Stimulated activated CD4-positive, alpha-beta T cell treated with anti-CD3 and anti-CD28 coated beads, Interleukin-4, amount 100 ng/mL, for 24 hours (primary cell): ENCODE data around the gene SEC22A.
"Not testable (repeated sequence)": the region's sequence is repeated elsewhere in the genome, so short reads cannot be mapped to it uniquely, and the experiment has no call there.

Source experiments
- DNase-seq: peaks from one replicate; pipeline ENCODE4 v3.0.0-alpha.2; 2020

SEC22A gene

DNA sequence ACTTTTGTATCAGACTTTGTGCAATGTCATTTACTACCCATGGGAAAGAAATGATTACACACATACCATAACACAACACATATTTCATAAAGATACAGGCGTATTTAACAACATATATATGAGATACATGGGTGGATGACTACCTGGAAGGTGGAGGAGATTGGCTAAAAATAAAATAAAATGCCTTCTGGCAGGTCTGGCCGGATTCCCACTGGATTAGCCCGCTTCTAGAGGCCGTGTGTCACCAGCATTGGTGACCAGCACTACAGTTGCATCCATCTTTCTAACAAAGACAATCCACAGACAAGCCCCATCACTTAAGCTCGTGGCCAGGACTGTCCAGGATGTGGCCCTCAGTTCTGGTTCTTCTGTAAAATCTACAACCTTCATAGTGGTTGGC is 21.0 kb upstream of the SEC22A start:
- no peak for DNase-seq

DNA sequence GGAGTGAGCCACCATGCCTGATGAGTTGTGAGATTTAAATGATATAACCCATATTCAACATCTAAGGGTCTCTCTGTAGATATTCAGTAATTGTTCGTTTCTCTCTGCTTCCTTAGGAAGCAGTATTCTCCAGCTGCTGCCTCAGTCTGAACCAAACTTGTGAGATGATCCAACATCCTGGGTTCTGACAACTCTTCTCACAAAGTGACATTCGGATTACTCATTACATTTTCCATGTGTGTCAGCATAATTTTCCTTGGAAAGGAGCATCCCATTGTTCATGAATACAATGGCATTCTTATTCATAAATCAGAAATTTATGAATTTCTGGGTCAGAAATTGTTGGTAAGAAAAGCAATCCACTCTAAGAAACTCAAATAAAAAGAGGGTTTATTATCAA is 15.0 kb upstream of the SEC22A start:
- DNase-seq: no peak

DNA sequence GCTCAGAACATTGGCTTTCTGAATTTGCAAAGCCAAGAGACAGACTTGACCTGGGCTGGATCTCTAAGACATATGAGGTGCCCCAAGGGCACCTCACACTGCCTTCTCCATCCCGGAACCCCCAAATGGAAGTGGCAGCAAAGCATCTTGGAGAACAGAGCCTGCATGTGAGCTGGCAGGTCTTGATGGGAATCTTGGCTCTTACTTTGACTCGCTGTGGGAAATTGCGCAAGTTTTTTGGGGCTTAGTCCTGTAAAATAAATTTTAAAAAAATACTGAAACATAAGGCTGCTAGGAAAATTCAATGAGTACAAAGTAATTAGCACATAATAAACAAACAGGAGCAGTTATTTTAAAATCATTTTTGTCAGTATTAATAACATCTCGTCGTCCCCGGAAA is 13.7 kb upstream of the SEC22A start:
- DNase-seq: no peak

DNA sequence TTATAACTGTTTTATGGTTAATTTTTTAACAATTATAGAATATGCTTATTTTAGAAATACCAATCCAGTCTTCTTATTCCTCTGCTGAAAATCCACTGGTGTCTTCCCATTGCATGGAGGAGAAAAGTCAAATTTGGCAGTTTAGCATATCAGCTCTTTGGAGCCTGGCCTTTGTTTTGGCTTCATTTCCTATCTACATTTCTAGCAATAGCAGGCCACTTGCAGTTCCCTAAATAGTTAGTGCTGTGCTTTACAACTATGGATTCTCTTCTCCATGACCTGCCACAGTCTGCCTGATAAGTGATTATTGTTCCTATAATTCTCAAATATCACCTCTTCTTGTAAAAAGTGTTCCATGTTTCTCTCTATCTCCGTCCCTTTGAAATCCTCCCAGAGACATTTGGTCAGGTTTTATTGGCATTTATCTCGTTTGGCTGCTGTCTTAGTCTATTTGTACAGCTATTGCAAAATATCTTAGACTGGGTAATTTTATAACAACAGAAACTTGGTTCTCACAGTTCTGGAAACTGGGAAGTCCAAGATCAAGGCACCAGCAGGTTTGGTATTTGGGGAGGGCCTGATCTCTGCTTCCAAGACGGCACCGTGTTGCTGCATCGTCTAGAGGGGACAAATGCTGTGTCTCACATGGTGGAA is 8.2 kb upstream of the SEC22A start:
- no peak for DNase-seq

DNA sequence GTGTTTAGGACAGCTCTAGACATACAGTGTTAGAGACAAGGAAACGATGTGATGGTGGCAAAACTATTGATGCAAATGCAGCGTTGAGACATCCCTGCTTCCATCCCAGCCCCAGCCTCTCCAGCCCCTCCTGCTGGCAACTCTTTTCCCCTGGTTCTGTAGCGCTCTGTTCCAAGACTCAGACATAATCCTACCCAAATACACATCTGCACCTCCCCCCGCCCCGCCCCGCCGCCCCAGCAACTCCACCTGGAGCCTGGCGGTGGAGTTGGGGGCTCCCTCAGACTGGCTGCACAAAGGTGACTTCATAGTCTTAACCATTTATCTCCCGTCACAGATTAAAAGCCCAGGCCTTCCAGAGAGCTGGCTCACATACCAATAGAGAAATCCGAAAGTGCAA is 7.2 kb upstream of the SEC22A start:
- DNase-seq: no peak

DNA sequence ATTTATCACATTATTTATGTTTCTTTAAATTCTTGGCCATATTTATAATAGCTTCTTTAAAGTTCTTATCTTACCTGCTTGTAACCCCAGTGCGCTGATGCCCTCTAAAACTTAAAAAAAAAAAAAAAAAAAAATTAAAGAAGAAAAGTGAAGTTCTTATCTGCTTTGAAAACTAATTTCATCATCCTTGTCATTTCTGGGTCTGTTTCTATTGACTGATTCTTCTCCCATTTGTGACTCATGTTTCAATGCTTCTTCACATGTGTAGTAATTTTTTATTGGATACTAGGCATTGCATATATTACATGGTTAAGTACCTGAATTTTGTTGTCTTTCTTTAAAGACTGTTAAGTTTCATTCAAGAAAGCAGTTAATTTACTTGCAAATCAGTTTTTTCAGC is 3.4 kb upstream of the SEC22A start:
- DNase-seq: no peak

DNA sequence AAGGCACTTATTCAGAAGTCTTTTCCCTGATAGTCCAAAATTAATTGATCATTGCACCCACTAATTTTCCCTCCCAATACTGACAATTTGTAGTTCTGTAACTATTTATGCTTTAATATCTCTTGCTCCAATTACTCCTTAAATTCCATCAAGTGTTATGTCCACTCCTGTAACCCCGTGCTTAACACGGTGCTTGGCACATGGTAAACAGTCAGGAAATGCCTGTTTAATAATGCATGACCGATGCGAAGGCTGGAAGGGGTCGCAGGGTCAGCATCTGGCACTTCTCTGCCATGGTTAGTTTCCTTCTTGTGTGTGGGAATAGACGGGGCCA is 553 bp upstream of the SEC22A start:
- DNase-seq: no peak

DNA sequence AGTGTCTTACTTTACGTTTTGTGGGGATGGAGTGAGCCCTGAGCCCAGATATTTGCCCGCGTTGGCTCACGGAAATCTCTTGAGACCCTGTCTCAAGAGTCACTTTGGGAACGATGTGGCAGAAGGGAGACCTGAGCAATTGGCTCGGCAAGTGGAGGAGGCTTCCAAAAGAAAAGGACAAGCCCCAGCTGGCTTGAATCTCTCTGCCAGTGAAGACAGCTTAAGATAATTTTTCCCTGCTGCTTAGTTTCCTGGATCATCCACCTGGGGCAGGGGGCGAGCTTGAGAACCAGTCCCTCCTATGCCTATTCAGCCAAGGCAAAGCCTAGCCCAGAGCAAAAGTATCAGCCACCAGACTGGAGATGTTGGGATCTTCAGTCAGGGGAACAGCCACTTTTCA is 708 bp downstream of the SEC22A start:
- no peak for DNase-seq

DNA sequence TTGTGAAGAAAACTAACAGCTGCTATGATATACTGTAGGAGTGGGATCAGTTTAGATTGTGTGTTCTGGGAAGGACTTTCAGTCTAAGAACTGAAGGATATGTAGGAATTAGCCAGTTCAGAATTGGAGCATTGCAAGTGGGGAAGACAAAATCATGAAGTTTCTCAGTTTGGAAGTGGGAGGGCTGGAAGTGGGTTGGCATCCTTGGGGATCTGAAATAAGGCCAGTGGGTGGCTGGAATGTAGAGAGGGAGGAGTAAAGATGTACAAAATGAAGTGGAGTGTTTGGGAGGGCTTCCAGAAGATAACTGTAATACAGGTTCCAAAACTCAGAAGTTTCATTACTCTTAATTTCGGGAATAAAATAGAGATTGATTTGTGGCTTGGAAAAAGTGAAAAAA is 17.2 kb downstream of the SEC22A start:
- DNase-seq: no peak

DNA sequence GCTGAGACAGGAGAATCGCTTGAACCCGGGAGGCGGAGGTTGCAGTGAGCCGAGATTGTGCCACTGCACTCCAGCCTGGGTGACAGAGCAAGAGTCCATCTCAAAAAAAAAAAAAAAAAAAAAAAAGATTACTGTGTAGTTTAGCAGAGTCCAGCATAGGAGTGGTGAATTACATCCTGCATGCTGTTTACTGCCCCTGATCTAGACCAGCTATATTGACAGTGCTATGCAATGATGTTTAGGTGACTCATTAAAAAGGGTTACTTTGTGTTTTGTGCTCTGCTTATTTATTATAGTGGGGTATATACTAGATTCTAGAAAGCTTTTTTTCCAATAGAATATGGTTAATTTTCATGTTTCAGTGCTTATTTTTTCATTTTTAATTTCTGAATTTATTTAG is 19.6 kb downstream of the SEC22A start:
- DNase-seq: not testable (repeated sequence)

DNA sequence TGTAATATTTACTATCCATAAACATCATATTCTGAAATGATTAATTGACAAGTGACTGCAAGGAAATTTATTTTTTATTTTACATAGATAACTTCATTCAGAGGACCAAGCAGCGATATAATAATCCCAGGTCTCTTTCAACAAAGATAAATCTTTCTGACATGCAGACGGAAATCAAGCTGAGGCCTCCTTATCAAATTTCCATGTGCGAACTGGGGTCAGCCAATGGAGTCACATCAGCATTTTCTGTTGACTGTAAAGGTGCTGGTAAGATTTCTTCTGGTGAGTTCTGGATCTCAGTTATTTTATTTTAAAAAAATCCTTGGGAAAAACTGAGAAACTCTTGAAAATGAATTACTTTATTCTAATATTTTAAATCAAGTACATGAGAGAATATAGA is 23.3 kb downstream of the SEC22A start:
- no peak for DNase-seq

DNA sequence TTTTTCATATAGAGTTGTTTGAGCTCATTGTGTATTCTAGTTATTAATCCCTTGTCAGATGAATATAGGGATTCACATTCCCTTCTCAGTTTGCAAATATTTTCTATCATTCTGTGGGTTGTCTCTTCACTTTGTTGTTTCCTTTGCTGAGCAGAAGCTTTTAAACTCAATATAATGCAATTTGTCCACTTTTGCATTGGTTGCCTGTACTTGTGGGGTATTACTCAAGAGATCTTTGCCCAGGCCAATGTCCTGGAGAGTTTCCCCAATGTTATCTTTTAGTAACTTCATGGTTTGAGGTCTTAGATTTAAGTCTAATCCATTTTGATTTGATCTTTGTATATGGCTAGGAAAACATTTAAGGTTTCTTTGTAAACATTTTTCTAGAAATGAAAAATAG is 24.8 kb downstream of the SEC22A start:
- DNase-seq: no peak

DNA sequence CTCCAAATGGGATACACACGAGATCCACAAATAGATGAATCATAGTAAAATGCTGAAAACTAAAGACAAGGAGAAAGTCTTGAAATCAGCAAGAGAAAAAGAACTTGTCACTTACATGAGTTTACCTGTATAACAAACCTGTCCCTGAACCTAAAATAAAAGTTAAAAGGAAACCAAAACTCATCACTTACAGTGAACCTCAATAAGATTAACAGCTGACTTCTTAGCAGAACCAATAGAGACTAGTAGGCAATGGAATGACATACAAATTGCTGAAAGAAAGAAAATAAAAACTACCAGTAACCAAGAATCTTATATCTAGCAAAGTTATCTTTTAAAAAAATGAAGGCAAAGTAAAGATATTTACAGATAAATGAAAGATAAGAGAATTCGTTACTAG is 27.4 kb downstream of the SEC22A start:
- DNase-seq: no peak

DNA sequence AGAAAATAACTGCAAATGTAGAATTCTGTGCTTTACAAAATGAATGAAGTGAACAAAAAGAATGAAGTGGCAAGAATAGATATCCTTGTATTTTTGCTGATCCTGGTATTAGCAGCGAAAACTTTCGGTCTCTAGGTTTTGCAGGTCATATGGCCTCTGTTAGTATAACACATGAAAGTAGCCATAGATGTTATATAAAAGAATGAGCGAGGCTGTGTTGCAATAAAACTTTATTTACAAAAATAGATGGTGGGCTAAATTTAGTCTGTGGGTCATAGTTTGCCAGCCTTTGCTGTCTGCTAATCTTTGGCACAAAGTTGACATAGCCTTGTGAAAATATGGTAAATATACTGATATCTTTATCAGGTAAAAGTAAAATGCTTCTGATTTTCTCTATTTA is 35.2 kb downstream of the SEC22A start:
- no peak for DNase-seq

DNA sequence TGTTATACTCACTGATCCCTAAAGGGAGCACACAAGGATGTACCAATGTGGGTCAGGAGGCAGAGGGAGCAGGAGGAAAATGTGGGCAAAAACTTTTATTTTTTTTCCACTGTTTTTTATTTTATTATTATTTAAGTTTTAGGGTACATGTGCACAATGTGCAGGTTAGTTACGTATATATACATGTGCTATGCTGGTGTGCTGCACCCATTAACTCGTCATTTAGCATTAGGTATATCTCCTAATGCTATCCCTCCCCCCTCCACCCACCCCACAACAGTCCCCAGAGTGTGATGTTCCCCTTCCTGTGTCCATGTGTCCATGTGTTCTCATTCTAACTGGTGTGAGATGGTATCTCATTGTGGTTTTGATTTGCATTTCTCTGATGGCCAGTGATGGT is 37.4 kb downstream of the SEC22A start:
- not testable (repeated sequence) for DNase-seq

DNA sequence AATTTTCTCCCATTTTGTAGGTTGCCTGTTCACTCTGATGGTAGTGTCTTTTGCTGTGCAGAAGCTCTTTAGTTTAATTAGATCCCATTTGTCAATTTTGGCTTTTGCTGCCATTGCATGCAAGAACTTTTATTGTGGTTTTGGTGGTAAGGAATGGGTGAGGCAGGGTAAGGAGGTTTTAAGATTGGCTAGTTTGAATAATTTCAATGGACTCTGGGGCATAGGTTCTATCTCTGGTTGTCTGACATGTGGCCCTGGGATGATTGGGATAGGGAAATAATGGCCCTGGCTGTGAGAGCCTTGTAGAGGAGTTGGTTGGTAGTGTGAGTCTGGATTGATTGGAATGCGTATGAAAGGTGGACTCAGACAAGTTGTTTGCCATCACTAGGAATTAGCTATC is 38.0 kb downstream of the SEC22A start:
- no peak for DNase-seq

DNA sequence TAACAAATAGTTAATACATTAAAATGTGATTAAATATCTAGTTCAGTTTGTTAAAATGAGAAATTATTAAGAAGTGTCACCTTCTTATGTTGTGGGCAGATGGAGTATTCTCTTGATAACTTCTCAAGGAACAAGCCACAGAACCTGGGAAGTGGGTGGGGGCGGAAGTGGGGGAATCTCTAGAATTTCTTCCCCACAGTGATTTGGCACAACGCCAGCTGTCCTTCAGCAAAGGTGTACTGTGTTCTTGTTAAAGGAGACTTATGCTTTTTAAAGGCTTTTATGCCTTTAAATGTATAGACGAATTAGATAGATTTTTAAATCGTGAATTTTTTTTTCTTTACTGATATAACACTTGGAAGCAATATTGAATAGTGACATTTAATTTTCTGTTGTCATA is 42.4 kb downstream of the SEC22A start:
- peak; percentile 19 for DNase-seq

DNA sequence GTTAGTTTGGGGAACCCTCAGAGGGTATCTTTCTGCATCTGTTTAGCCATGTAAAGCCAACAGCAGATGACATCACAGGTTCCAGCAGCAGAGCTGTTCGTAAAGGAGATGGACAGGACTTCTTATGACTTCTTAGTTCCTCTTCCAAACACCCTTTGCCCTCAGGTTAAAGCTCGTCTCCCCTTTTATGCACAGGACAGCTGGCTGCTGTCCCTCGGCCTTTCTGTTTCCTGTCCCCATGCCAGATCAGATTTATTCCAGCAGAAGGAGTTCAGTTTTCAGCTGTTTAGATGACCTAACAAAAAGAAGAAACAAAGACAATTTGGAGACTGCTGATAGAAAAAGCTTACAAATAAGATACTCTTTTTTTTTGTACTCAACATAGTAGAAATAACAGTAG is 45.1 kb downstream of the SEC22A start:
- no peak for DNase-seq

DNA sequence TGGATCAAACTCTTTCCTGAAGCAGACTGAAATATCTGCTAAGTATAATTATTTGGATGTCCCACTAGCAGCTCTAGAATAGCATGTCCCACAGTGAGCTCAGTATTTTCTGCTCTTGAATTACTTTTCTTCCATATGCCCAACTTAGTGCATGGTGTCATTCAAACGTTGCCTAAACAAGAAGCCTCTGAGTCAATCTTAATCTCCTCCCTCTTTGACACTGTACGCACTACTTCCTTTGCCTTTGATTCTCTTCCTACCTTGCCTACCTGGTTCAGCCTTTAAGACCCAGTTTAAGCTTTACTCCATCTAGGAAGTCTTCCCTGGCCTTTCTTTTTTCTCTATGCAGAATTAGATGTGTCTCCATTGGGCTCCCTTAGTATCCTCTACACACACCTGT is 54.5 kb downstream of the SEC22A start:
- no peak for DNase-seq

DNA sequence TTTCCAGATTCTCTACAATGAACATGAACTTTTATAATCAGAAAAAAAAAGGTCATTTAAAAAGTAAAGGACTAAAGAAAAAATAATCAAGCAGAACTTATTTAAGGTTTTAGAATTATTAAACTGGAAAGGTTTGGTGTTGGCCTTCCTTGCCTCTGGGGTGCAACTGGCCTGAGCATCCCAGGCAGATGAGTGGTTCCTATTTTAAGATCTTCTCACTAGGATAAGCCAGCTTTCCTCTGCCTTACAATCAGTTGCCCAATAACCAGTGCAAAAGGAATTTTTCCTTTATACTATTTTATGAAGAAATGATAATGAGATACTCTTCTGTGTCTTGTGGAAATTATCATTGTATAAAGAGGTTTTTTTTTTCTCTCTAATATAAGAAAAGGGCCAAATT is 56.6 kb downstream of the SEC22A start:
- no peak for DNase-seq

DNA sequence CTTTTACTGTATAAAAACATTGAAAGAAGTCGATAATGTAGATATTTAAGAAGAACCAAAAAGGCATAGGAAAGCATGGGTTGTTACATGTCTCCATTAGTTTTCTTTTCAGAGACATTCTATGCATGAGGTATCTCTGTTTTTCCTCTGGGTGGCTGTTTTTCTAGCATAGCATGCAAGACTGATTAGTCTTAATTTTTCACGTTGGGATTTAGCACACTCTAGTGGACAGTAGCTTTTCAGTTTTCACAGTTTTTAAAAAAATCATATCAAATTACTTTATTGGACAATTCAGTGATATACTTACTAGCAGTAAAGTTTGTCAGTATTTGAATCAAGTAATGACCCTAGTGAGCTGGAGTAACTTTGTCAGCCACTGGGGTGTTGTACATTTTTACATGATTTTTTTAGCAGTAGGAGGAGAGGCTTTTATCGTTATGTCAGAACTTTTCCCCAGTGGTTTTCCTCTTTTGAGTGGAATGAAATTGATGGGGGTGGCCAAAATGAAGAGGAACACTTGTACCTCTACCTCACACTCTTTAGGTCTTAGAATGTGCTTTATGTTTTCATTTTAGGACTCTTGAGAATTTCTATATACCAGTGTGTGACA is 57.2 kb downstream of the SEC22A start:
- no peak for DNase-seq

DNA sequence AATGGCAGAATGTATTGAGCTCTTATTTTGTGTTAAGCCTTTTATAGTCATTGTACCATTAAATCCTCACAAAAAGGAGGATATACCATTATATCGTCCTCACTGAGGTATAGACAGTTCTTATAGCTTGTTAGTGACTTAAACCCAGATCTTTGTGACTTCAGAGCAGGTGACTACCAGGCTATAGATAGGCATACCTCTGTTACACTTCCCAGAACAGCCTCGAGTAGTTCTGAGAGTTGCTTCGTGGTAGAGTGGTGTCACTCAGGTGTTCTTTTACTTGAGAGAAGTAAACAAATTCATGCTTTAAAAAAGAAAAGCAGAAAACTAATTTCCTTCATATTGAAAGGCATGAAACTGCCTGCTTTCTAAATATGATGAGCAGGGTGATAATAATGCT is 59.9 kb downstream of the SEC22A start:
- no peak for DNase-seq

DNA sequence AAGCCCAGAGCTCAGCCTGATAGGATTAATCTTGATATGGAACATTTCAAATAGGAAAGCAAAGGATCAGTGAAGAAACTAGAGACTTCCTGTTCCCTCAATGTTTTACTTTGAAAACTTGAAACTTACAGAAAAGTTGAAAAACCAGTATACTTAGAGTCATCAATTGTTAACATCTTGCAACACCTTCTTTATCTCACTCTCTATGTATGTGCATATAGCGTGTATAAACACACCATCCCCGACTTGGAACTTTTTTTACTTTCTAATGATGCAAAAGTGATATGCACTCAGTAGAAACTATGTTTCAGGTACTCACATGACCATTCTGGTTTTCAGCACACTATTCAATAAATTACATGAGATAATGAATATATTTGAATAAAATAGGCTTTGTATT is 60.5 kb downstream of the SEC22A start:
- no peak for DNase-seq

DNA sequence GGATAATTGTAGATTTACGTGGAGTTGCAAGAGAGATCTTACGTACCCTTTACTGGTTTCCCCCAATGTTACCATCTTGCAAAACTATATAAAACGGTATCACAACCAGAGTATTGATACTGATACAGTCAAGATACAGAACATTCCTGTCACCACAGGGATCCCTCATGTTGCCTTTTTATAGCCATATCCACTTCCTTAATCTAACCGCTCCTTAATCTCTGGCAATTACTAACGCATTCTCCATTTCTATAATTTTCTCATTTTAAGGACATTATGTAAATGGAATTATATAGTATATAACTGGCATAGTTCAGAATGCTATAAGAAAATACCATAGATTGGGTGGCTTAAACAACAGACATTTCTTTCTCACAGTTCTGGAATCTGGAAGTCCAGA is 61.1 kb downstream of the SEC22A start:
- DNase-seq: no peak

DNA sequence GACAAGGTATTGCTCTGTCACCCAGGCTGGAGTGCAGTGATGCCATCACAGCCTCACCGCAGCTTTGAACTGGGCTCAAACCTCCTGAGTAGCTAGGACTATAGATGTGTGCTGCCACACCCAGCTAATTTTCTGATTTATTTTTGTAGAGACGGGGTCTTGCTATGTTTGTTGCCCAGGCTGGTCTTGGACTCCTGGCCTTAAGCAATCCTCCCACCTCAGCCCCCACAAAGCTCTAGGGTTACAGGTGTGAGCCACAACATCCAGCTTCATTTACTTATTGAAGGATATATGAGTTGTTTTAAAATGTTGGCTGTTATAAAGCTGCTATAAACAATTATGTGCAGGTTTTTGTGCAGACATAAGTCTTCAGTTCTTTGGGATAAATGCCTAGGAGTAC is 62.2 kb downstream of the SEC22A start:
- no peak for DNase-seq

DNA sequence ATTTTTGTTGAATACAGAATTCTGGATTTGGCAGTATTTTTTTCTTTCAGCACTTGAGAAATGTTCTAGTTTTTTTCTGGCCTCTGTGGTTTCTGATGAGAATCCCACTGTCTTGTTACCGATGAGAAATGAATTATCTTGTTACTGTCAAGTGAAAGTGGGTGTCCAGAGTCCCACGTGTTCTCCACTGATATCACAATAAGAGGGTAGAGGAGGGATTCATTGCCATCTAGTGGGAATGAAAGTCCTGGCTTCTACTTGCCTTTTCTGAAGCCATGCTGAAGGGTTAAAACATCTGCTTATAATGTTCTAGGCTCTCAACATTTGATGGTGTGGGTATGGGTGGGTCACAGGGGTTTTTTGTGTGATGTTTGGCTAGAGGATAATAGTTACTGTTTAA is 66.1 kb downstream of the SEC22A start:
- DNase-seq: no peak
